Measurements from ENCODE around the gene SMCHD1.

DNA sequence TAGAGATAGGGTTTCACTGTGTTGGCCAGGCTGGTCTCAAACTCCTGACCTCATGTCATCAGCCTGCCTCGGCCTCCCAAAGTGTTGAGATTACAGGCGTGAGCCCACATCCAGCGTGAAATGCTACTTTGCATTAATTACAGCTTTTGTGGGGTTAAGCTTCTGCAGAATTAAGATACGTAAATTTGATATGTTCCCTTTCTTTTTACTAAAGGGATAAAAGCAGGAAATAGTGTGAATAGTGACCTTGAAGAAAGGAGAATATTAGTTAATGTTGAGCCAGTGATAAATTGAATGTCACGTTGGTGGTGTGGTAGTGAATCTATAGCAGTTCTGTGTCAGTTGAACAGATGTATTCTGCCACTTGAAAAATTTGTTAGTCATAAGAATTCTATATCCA is 16.9 kb downstream of the SMCHD1 start:
- TF ChIP-seq, protein P1, sequence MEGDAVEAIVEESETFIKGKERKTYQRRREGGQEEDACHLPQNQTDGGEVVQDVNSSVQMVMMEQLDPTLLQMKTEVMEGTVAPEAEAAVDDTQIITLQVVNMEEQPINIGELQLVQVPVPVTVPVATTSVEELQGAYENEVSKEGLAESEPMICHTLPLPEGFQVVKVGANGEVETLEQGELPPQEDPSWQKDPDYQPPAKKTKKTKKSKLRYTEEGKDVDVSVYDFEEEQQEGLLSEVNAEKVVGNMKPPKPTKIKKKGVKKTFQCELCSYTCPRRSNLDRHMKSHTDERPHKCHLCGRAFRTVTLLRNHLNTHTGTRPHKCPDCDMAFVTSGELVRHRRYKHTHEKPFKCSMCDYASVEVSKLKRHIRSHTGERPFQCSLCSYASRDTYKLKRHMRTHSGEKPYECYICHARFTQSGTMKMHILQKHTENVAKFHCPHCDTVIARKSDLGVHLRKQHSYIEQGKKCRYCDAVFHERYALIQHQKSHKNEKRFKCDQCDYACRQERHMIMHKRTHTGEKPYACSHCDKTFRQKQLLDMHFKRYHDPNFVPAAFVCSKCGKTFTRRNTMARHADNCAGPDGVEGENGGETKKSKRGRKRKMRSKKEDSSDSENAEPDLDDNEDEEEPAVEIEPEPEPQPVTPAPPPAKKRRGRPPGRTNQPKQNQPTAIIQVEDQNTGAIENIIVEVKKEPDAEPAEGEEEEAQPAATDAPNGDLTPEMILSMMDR (IDR thresholded peaks at IDR 0.05): no peak
- no peak for TF ChIP-seq POLR2A (IDR thresholded peaks at IDR 0.05)

Measured in uterus (tissue), 2 donors.